H54 (cell line): ENCODE results near the gene AKAP7.

Source experiments
- DNase-seq: peaks from one replicate; pipeline ENCODE4 v3.0.0; 2011; ENCODE audit warnings: low spot score, mixed read lengths; ENCODE audit not compliant: insufficient read length
- FAIRE-seq: peaks from 3 replicates; lab custom pipeline; 2011; peaks lifted over from hg19 to GRCh38; lab: Jason Lieb, UNC
- POLR2A ChIP-seq: IDR thresholded peaks from 2 replicates; pipeline ENCODE4 v1.6.1; 2011; ENCODE audit warnings: low read depth, mild to moderate bottlenecking, low read length

The AKAP7 gene

DNA sequence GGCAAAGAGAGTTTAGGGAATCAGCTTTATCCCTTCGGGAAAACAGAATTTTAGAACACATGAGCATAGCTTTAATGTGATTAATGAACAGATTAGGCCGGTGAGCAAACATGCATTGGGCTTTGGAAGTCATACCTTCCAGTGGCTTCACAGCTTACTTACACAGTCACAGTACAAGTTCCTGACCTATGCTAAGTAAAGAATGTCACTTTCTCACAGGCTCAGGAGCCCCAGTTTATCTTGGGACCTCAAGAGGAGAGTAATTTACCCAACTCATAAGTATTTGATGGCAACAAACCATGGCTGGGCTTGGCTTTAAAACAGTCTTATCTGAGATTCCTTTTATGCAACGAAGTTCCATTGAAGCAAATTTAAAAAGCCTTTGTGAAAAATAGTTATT is 195.9 kb downstream of the AKAP7 start:
- FAIRE-seq (no peak), DNase-seq (no peak)
- no peak for TF ChIP-seq POLR2A

DNA sequence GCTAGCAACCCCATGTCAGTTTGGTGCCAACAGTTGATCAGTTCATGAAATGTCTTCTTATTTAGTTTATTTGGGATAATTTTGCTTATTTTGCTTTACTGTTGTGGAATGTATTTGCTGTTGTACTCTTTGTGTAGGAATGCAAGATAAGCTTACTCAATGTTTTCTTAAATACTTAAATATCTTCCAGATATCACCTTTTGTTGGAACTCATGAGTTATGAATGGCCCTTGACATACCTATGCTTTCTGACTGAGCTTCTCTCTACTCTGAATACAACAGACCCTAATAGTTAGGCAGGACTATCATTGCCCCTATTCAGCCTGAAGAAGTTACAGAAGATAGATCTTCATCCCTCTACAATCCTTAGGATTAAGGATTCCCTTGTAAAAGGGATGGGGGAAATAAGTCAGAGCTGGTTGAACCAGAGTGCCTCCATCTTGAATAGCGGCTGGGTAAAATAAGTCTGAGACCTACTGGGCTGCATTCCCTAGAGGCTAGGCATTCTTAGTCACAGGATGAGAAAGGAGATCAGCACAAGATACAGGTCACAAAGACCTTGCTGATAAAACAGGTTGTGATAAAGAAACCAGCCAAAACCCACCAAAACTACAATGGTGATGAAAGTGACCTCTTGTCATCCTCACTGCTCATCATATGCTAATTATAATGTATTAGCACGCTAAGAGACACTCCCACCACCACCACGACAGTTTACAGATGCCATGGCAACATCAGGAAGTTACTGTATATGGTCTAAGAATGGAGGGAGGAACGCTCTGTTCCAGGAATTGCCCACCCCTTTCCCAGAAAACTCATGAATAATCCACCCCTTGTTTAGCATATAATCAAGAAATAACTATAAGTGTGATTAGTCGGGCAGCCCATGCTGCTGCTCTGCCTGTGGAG is 196.9 kb downstream of the AKAP7 start:
- DNase-seq, result no peak
- TF ChIP-seq POLR2A, result no peak
- FAIRE-seq, result no peak
